Kidney epithelial cell (primary cell): ENCODE data around the gene ADIPOQ. TPM values are rescaled to one million over a fixed set of nuclear protein-coding genes. Genes with fewer than 3 reads are reported as not detected.
"Not testable (repeated sequence)": the region's sequence is repeated elsewhere in the genome, so short reads cannot be mapped to it uniquely, and the experiment has no call there.

ENCODE experiments used
- DNase-seq: peaks from one replicate; pipeline ENCODE4 v3.0.0-alpha.2; 2010; ENCODE audit warnings: low read depth
- H3K27me3 ChIP-seq: 2 replicates; pipeline ENCODE4 v1.6.0; 2011; ENCODE audit warnings: low read length; ENCODE audit not compliant: control insufficient read depth, insufficient read depth
- H3K36me3 ChIP-seq: 2 replicates; pipeline ENCODE4 v1.5.1; 2011; ENCODE audit warnings: low read length; ENCODE audit not compliant: control insufficient read depth, insufficient read depth
- H3K4me3 ChIP-seq: 2 replicates; pipeline ENCODE4 v1.5.1; 2011; ENCODE audit warnings: low read depth, mild to moderate bottlenecking, control low read depth, low read length
- total RNA-seq: library from RNA; depleted of rRNA; stranded (reverse); fragments of >200 nt; gene quantifications from 2 replicates; pipeline ENCODE4 v1.2.3, GENCODE V29; 2015
- TF ChIP-seq, protein P1 (sequence below): IDR thresholded peaks from 2 replicates; pipeline ENCODE4 v1.5.1; 2011; ENCODE audit warnings: mild to moderate bottlenecking, moderate library complexity, low read length, control low read depth, inconsistent platforms; ENCODE audit not compliant: insufficient read depth, poor library complexity, severe bottlenecking

The ADIPOQ gene
- total RNA-seq, 1 donor from 2014 or later: not detected

- H3K27me3 ChIP-seq: no peaks in the 10 kb centered on the region
- H3K36me3 ChIP-seq: no peaks in the 10 kb centered on the region
- DNase-seq: no peak
- H3K4me3 ChIP-seq: no peak overlapping the region
- TF ChIP-seq, protein P1, sequence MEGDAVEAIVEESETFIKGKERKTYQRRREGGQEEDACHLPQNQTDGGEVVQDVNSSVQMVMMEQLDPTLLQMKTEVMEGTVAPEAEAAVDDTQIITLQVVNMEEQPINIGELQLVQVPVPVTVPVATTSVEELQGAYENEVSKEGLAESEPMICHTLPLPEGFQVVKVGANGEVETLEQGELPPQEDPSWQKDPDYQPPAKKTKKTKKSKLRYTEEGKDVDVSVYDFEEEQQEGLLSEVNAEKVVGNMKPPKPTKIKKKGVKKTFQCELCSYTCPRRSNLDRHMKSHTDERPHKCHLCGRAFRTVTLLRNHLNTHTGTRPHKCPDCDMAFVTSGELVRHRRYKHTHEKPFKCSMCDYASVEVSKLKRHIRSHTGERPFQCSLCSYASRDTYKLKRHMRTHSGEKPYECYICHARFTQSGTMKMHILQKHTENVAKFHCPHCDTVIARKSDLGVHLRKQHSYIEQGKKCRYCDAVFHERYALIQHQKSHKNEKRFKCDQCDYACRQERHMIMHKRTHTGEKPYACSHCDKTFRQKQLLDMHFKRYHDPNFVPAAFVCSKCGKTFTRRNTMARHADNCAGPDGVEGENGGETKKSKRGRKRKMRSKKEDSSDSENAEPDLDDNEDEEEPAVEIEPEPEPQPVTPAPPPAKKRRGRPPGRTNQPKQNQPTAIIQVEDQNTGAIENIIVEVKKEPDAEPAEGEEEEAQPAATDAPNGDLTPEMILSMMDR: no peak
These were observed 15.2 kb downstream of the ADIPOQ start for GRCh38 chr3:186857743-186858142.

DNA sequence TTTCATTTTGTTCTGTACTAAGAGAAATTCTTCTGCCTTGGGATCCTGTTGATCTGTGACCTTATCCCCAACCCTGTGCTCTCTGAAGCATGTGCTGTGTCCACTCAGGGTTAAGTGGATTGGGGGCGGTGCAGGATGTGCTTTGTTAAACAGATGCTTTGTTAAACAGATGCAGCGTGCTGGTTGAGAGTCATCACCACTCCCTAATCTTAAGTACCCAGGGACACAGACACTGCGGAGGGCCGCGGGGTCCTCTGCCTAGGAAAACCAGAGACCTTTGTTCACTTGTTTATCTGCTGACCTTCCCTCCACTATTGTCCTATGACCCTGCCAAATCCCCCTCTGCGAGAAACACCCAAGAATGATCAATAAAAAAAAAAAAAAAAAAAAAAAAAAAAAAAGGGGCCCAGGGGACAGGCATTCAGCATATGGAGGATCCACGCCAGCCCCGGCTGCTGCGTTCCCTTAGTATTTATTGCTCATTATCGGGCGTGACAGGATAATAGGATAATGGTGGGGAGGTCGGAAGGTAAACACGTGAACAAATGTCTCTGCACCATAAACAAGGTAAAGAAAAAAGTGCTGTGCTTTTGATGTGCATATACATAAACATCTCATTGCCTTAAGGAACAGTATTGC, 22.8 kb downstream of the ADIPOQ start:
- H3K4me3 ChIP-seq, H3K36me3 ChIP-seq: not testable (repeated sequence)

GRCh38 chr3:186866095-186866494, 23.6 kb downstream of the ADIPOQ start:
- H3K27me3 ChIP-seq, H3K4me3 ChIP-seq, DNase-seq, H3K36me3 ChIP-seq: not testable (repeated sequence)

More for the DNA sequence above, 22.8 kb downstream of the ADIPOQ start:
- not testable (repeated sequence) for DNase-seq, H3K27me3 ChIP-seq

DNA sequence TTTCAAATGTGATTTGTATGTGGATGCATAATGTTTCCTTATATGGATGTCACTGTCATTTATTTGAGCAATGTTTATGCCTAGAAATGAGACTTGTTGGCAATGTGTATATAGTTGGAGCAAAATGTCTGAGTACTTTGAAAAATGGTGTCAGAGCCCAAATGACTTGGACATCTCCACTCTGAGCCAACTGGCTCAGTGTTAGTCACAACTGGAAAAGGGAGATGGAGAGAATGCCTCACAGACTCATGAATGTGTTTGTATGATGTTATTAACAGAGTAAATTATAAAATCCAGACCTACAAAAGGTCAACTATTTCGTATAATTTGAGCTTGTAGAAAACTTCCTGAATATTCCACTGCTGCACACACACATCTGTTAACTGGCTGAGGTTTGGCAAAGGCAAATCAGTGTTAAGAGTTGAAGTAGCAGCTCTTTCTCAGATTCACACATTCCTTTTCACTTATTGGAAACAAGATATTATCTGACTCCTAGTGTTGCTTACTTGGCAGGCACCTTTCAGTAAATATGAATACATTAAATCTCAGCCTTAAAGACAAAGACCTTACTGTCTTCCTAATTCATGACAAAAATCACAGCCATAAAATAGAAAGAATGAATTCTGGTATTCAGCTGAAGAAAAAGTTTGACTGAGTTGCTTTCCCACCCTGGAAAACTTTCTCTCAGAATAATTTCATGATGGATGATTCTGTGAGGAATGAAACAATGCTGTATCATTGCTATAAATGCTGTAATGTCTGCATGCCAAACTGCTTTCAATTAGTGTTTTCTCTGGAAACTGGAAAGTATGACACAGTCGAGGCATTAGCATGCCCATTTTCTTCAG, 27.0 kb downstream of the ADIPOQ start:
- H3K36me3 ChIP-seq: no peaks in the 10 kb centered on the region
- H3K4me3 ChIP-seq: no peak overlapping the region
- DNase-seq: no peak
- H3K27me3 ChIP-seq: no peaks in the 10 kb centered on the region
- TF ChIP-seq, protein P1: no peak

DNA sequence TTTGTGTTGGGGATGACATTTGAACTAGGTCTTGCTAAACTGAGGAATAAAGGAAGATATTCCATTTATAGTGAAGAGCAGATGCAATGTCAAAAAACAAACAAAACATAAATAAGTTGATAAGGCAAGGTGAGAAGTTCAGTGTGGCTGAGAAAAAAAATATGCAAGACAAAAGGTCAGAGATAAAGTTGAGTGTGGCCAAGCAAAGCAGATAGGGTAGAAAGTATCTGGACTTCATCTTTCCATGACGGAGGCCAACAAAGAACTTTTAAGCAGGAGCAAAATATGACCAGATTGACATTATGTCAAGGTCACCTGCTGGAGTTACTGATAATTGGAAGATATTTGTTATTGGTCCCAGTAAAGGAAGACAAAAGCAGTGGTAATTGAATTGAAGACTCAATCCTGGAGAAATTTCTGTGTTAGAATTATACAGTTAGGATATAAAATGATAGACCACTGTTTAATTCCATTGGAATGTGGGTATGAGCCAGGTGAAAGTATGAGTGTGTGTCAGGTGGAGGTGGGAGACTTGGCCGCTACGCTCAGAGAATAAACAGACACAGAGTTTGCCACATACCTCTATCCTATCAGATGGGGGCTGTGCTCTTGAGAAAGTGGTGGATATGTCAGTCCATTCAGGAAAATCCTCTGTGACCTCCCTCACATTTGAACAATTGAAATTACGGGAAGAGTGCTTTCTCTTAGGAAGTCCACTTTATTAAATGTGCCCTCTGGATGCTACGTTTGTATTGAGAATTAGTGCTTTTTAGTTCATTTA, 28.1 kb downstream of the ADIPOQ start:
- no peak for DNase-seq
- no peaks in the 10 kb centered on the region for H3K27me3 ChIP-seq
- H3K4me3 ChIP-seq: no peak overlapping the region
- no peaks in the 10 kb centered on the region for H3K36me3 ChIP-seq
- TF ChIP-seq, protein P1: no peak

- Histone ChIP-seq H3K36me3 (no peaks in the 10 kb centered on the region), H3K4me3 (no peak overlapping the region), H3K27me3 (no peaks in the 10 kb centered on the region)
- TF ChIP-seq, protein P1: no peak
- no peak for DNase-seq
These were observed 29.0 kb downstream of the ADIPOQ start for GRCh38 chr3:186871403-186871924.

GRCh38 chr3:186873796-186874195, 31.3 kb downstream of the ADIPOQ start:
- not testable (repeated sequence) for DNase-seq, H3K36me3 ChIP-seq, H3K27me3 ChIP-seq, H3K4me3 ChIP-seq

DNA sequence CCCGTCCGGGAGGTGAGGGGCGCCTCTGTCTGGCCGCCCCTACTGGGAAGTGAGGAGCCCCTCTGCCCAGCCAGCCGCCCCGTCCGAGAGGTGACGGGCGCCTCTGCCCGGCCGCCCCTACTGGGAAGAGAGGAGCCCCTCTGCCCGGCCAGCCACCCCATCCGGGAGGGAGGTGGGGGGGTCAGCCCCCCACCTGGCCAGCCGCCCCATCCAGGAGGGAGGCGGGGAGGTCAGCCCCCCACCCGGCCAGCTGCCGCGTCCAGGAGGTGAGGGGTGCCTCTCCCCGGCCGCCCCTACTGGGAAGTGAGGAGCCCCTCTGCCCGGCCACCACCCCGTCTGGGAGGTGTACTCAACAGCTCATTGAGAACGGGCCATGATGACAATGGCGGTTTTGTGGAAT, 31.7 kb downstream of the ADIPOQ start:
- H3K4me3 ChIP-seq: not testable (repeated sequence)

DNA sequence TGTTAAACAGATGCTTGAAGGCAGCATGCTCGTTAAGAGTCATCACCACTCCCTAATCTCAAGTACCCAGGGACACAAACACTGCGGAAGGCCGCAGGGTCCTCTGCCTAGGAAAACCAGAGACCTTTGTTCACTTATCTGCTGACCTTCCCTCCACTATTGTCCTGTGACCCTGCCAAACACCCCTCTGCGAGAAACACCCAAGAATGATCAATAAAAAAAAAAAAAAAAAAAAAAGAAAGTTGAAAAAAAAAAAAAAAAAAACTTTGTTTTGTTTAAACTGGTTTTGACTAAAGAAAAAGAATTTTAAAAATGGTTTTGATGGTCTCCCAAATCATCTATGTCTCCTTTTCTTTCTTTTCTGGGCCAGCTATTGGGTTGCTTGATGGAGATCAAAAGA, 32.3 kb downstream of the ADIPOQ start:
- not testable (repeated sequence) for DNase-seq, H3K36me3 ChIP-seq, H3K27me3 ChIP-seq, H3K4me3 ChIP-seq

More for the DNA sequence above, 31.7 kb downstream of the ADIPOQ start:
- not testable (repeated sequence) for DNase-seq, H3K36me3 ChIP-seq, H3K27me3 ChIP-seq
